ENCODE results near the gene PTPN3. TPM values are rescaled to one million over a fixed set of nuclear protein-coding genes. Genes with fewer than 3 reads are reported as not detected.
"Not testable (repeated sequence)": the region's sequence is repeated elsewhere in the genome, so short reads cannot be mapped to it uniquely, and the experiment has no call there.

The PTPN3 gene
- total RNA-seq, 1 donor from 2014 or later = 0.61 TPM

DNA sequence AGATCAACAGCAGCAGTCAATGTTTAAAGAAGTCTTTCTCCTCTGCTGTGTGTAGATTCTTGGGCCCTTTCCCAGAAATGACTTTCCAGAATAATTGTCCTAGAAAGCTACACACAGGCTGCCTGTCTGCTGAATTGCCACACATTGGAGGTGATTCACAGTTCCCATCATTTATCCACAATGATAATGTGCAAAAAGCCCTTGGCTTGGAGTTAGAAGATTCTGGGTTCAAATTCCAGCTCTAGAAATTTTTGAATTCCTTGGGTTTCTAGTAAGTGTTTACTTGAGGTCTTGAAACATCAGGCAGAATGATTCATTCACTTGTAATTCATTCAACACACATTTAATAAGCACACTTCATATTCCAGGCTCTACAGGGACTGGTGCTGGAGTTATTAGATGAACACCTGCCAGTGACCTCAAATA lies 148.7 kb downstream of the PTPN3 start:
- intact Hi-C loops (cut with micrococcal nuclease) = no loop called here

GRCh38 chr9:109346904-109347303 lies 151.2 kb downstream of the PTPN3 start:
- intact Hi-C loops (cut with micrococcal nuclease) = no loop called here

DNA sequence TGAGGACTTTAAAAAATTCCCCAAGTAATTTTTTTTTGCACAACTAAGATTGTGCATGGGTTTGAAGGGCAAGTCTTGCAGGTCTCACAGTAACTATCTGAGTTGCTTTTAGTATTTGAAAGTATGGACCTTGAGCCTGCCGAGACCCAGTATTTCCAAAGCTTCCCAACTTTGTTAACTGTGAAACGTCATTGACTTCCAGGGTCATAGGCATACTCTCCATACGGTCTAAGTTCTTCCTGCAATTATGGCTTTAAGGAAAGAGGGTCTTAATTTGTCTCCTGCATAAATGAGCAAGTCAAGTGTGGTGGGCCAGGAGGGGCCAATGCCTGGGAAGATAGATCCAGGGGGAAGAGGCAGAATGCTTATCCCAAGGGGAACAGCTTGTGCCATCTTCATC lies 153.2 kb downstream of the PTPN3 start:
- intact Hi-C loops (cut with micrococcal nuclease) = no loop called here

GRCh38 chr9:109342878-109343277 lies 155.2 kb downstream of the PTPN3 start:
- intact Hi-C loops (cut with micrococcal nuclease) = no loop called here

GRCh38 chr9:109341561-109341960 lies 156.5 kb downstream of the PTPN3 start:
- intact Hi-C loops (cut with micrococcal nuclease) = no loop called here

- intact Hi-C loops (cut with micrococcal nuclease) = not testable (repeated sequence)
These were observed 157.1 kb downstream of the PTPN3 start for GRCh38 chr9:109340979-109341378.

- intact Hi-C loops (cut with micrococcal nuclease) = no loop called here
These were observed 161.7 kb downstream of the PTPN3 start for GRCh38 chr9:109336409-109336808.

DNA sequence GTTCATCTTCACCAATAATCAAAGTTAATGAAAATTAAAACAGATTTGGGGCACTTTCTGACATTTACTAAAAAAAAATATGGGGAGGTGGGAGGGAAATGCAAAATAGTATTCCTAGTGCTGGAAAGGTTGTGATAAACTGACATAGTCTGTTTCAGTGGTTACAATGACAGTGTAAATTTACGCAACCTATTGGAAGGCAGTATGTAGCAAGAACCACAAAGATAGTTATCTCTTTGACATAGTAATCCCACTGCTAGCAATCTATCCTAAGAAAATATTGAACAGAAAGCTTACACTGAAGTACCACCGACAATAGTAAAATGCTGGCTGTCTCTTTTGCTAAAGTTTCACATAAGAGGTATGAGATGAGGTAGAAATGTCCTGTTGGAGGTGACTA lies 162.2 kb downstream of the PTPN3 start:
- intact Hi-C loops (cut with micrococcal nuclease) = no loop called here

DNA sequence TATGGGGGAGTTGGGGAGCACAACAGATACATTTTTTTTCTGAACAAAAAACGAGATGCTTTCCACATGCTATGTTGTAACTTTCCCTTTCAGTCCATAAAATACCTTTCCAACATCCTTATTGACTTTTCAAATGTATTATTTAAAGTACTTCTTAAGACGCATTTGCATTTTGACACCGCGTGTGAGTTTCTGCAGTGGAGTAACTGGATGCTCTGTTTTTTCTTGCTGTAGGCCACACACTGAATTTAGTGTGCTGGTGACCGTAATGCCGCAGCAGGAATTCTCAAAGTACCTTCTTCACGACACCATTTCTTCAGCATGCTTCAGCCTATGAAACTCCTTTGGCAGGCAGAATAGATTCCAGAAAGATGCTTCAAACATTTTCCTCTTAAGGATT lies 163.0 kb downstream of the PTPN3 start:
- intact Hi-C loops (cut with micrococcal nuclease) = no loop called here

GRCh38 chr9:109331353-109331752 lies 166.8 kb downstream of the PTPN3 start:
- intact Hi-C loops (cut with micrococcal nuclease) = no loop called here

GRCh38 chr9:109329638-109330258 lies 168.4 kb downstream of the PTPN3 start:
- intact Hi-C loops (cut with micrococcal nuclease) = no loop called here

- intact Hi-C loops (cut with micrococcal nuclease) = no loop called here
These were observed 169.0 kb downstream of the PTPN3 start for GRCh38 chr9:109328978-109329637.

Other genes starting within 250 kb of the PTPN3 start
- 0.11 TPM in 1 of 2 replicates, not detected in the other for gene EPB41L4B, start 177.2 kb downstream of the PTPN3 start, total RNA-seq

All from T-helper 2 cell treated with Interferon-gamma antibody and Interleukin-4, amounts not matched to agents 100 ng/mL and 5 ng/mL, for 36 hours (primary cell).